ENCODE measurements around the gene RAB11FIP5.

- TF ChIP-seq, protein P1, sequence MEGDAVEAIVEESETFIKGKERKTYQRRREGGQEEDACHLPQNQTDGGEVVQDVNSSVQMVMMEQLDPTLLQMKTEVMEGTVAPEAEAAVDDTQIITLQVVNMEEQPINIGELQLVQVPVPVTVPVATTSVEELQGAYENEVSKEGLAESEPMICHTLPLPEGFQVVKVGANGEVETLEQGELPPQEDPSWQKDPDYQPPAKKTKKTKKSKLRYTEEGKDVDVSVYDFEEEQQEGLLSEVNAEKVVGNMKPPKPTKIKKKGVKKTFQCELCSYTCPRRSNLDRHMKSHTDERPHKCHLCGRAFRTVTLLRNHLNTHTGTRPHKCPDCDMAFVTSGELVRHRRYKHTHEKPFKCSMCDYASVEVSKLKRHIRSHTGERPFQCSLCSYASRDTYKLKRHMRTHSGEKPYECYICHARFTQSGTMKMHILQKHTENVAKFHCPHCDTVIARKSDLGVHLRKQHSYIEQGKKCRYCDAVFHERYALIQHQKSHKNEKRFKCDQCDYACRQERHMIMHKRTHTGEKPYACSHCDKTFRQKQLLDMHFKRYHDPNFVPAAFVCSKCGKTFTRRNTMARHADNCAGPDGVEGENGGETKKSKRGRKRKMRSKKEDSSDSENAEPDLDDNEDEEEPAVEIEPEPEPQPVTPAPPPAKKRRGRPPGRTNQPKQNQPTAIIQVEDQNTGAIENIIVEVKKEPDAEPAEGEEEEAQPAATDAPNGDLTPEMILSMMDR (conservative IDR thresholded peaks at IDR 0.05; ENCODE audit: low read depth in 2 of 2) = no peak
- no peak for TF ChIP-seq POLR2AphosphoS5 (IDR thresholded peaks at IDR 0.05; ENCODE audit: low read depth)
- no peak for TF ChIP-seq EZH2 (IDR thresholded peaks at IDR 0.05; ENCODE audit: low read depth, unreplicated experiment)
- TF ChIP-seq CREB1 (CRISPR knock-in tag; IDR thresholded peaks at IDR 0.05; ENCODE audit: low read depth) = no peak
- no peak for TF ChIP-seq REST (IDR thresholded peaks at IDR 0.05; ENCODE audit: unreplicated experiment)
- TF ChIP-seq EZH2phosphoT487 (IDR thresholded peaks at IDR 0.05; ENCODE audit: unreplicated experiment) = no peak
- no peak for TF ChIP-seq NANOG (IDR thresholded peaks at IDR 0.05; ENCODE audit: borderline replicate concordance)
- no peak for TF ChIP-seq ZNF114 (CRISPR knock-in tag; IDR thresholded peaks at IDR 0.05)
- TF ChIP-seq JUNB (IDR thresholded peaks at IDR 0.05; ENCODE audit: unreplicated experiment) = no peak
- TF ChIP-seq ETS1 (IDR thresholded peaks at IDR 0.05) = 0 out of 2 replicates have a peak, but pooled peaks have one; percentile 20
- no peak for TF ChIP-seq ZNF331 (CRISPR knock-in tag; IDR thresholded peaks at IDR 0.05; ENCODE audit: low read depth)
These were observed 11.0 kb downstream of the RAB11FIP5 start for GRCh38 chr2:73101626-73102256.
